ENCODE measurements around the gene DIPK1B.

DIPK1B gene

GRCh38 chr9:136757328-136757727 is 45.0 kb downstream of the DIPK1B start:
- no peak overlapping the region for H3K27ac ChIP-seq
- no peak for TF ChIP-seq CTCF (conservative IDR thresholded peaks at IDR 0.05)

- TF ChIP-seq CTCF (conservative IDR thresholded peaks at IDR 0.05): no peak
- H3K27ac ChIP-seq: no peak overlapping the region
Measured at GRCh38 chr9:136757751-136758140, 45.4 kb downstream of the DIPK1B start.

DNA sequence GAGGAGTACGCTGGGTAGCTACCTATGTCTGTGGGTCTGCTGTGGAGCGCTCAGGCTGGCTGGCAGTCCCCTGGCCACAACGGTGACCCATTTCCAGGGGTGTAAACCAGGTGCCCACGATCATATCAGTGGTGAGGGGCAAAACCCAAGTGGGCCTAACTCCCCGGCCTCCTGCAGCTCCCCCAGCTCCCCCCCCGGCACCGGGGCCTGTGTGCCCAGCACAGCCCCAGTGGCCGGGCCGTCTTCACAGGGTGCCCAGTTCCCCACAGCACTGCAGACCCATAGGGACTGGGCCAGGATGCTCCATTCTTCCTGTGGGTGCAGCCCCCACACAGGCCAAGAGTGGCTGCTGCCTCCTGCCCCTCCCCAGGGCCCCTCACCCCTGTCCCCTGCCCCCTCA is 46.6 kb downstream of the DIPK1B start:
- TF ChIP-seq CTCF (conservative IDR thresholded peaks at IDR 0.05): no peak

GRCh38 chr9:136759436-136760325 is 47.3 kb downstream of the DIPK1B start:
- no peak overlapping the region for H3K27ac ChIP-seq

More for the DNA sequence above, 46.6 kb downstream of the DIPK1B start:
- no peak overlapping the region for H3K27ac ChIP-seq

GRCh38 chr9:136760424-136760823 is 48.1 kb downstream of the DIPK1B start:
- peak overlapping the region; percentile 20; the same call in 1 of the 2 replicates for H3K27ac ChIP-seq
- TF ChIP-seq CTCF (conservative IDR thresholded peaks at IDR 0.05): no peak

More at GRCh38 chr9:136759436-136760325, 47.3 kb downstream of the DIPK1B start:
- TF ChIP-seq CTCF (conservative IDR thresholded peaks at IDR 0.05): no peak

- H3K27ac ChIP-seq: peak overlapping the region; percentile 20; the same call in 1 of the 2 replicates
- TF ChIP-seq CTCF (conservative IDR thresholded peaks at IDR 0.05): peak; percentile 89
Measured at GRCh38 chr9:136760834-136761544, 48.6 kb downstream of the DIPK1B start.

DNA sequence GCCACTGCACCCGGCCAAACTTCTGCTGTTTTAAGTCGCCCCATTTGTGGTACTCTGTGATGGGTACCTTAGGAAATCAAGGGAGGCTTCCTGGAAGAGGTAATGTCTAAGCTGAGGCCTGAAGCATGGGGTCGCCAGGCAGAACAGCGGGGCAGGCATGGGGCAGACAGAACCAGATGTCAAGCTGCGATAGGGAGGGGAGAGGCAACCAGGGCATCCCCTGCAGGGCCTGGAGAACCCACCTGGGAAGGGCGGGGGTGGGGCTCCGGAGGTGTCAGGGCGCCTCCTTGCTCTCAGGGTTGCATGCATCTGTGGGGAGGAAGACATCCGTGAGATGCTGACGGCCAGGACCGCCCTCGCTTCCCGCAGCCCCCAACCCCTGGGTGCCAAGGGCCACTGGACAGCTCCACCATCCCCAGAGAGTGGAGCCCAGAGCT is 49.2 kb downstream of the DIPK1B start:
- H3K27ac ChIP-seq: peak overlapping the region; percentile 20; the same call in 1 of the 2 replicates

More for the DNA sequence above, 49.2 kb downstream of the DIPK1B start:
- no peak for TF ChIP-seq CTCF (conservative IDR thresholded peaks at IDR 0.05)
